Osteocyte (in vitro differentiated cells): ENCODE data around the gene LOXHD1. TPM values are rescaled to one million over a fixed set of nuclear protein-coding genes. Genes with fewer than 3 reads are reported as not detected.
A peak's percentile ranks its signal among the peaks of the same experiment; 100 is the strongest.

ENCODE experiments used
- DNase-seq: peaks from one replicate; pipeline ENCODE4 v3.0.0; 2021; ENCODE audit warnings: mixed read lengths; ENCODE audit not compliant: unreplicated experiment; ENCODE audit errors: extremely low spot score
- H3K27ac Mint-ChIP-seq: one replicate; pipeline ENCODE4 v1.8.0; 2021; ENCODE audit warnings: mild to moderate bottlenecking, mixed read lengths; ENCODE audit not compliant: unreplicated experiment
- H3K27me3 Mint-ChIP-seq: one replicate; pipeline ENCODE4 v1.8.0; 2021; ENCODE audit warnings: mixed read lengths; ENCODE audit not compliant: unreplicated experiment
- H3K36me3 Mint-ChIP-seq: one replicate; pipeline ENCODE4 v1.8.0; 2021; ENCODE audit warnings: mixed read lengths; ENCODE audit not compliant: unreplicated experiment
- H3K4me1 Mint-ChIP-seq: one replicate; pipeline ENCODE4 v1.8.0; 2021; ENCODE audit warnings: mixed read lengths; ENCODE audit not compliant: unreplicated experiment
- H3K4me3 Mint-ChIP-seq: one replicate; pipeline ENCODE4 v1.8.0; 2021; ENCODE audit warnings: mild to moderate bottlenecking, moderate library complexity, mixed read lengths; ENCODE audit not compliant: unreplicated experiment
- H3K9me3 Mint-ChIP-seq: one replicate; pipeline ENCODE4 v1.8.0; 2021; ENCODE audit warnings: mixed read lengths; ENCODE audit not compliant: unreplicated experiment
- CTCF ChIP-seq: fragments of 200-600 bp; sonication (generic); IDR thresholded peaks from 2 replicates; pipeline ENCODE4 v1.5.0; 2021; ENCODE audit warnings: antibody characterized with exemption, mild to moderate bottlenecking, moderate library complexity
- total RNA-seq: library from RNA; stranded (reverse); gene quantifications from 2 replicates; pipeline ENCODE4 v1.2.1, GENCODE V29; 2021

Gene LOXHD1
- total RNA-seq, 1 donor from 2014 or later, result not detected

GRCh38 chr18:46636040-46636630 is 20.9 kb downstream of the LOXHD1 start:
- H3K27me3 Mint-ChIP-seq, result peaks cover 13% of the 10 kb centered on the region
- no peak overlapping the region for H3K4me3 Mint-ChIP-seq
- peak; percentile 54 for DNase-seq
- no peaks in the 10 kb centered on the region for H3K4me1 Mint-ChIP-seq
- no peaks in the 10 kb centered on the region for H3K36me3 Mint-ChIP-seq
- no peak overlapping the region for H3K27ac Mint-ChIP-seq
- H3K9me3 Mint-ChIP-seq, result no peaks in the 10 kb centered on the region
- no peak for TF ChIP-seq CTCF

- Mint-ChIP-seq H3K4me3 (no peak overlapping the region), H3K9me3 (no peaks in the 10 kb centered on the region), H3K27me3 (peaks cover 8% of the 10 kb centered on the region), H3K27ac (no peak overlapping the region), H3K4me1 (no peaks in the 10 kb centered on the region), H3K36me3 (no peaks in the 10 kb centered on the region)
- DNase-seq, result peak; percentile 63
- no peak for TF ChIP-seq CTCF
Observed at GRCh38 chr18:46632401-46633071, 24.5 kb downstream of the LOXHD1 start.

- Mint-ChIP-seq H3K4me3 (no peak overlapping the region), H3K27me3 (peaks cover 14% of the 10 kb centered on the region), H3K36me3 (no peaks in the 10 kb centered on the region), H3K9me3 (no peaks in the 10 kb centered on the region), H3K27ac (no peak overlapping the region), H3K4me1 (no peaks in the 10 kb centered on the region)
- peak; percentile 34 for DNase-seq
- no peak for TF ChIP-seq CTCF
Observed at GRCh38 chr18:46630991-46631390, 26.0 kb downstream of the LOXHD1 start.

GRCh38 chr18:46630160-46630559 is 26.9 kb downstream of the LOXHD1 start:
- H3K27ac Mint-ChIP-seq, result no peak overlapping the region
- H3K36me3 Mint-ChIP-seq, result no peaks in the 10 kb centered on the region
- peaks cover 14% of the 10 kb centered on the region for H3K27me3 Mint-ChIP-seq
- no peaks in the 10 kb centered on the region for H3K9me3 Mint-ChIP-seq
- no peak overlapping the region for H3K4me3 Mint-ChIP-seq
- no peak for TF ChIP-seq CTCF
- DNase-seq, result peak; percentile 44
- no peaks in the 10 kb centered on the region for H3K4me1 Mint-ChIP-seq

GRCh38 chr18:46629361-46629760 is 27.7 kb downstream of the LOXHD1 start:
- no peak for TF ChIP-seq CTCF
- Mint-ChIP-seq H3K4me3 (no peak overlapping the region), H3K4me1 (no peaks in the 10 kb centered on the region), H3K27me3 (peaks cover 17% of the 10 kb centered on the region), H3K9me3 (no peaks in the 10 kb centered on the region), H3K36me3 (no peaks in the 10 kb centered on the region), H3K27ac (no peak overlapping the region)
- no peak for DNase-seq
